ENCODE results near the gene YBX3.

YBX3 gene

DNA sequence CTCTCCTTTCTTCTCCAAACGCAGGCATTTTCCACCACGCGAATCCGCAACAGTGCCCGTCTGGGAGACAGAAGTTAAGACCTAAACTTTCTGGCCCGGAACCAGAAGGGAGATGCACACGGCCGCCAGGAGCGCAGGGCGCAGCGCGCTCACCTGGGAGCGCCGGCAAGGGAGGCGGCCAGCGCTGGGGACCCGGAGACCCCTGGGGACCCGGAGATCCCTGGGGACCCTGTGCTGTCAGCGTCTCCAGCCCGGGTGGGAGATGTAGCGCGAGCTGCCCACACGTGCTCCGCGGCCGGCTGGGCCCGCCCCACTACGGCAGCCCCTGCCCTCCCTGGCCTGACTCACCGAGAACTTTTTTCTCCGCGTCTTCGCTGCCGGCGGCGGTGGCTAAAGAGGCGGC is 620 bp downstream of the YBX3 start:
- in situ Hi-C loops (cut with MboI; ENCODE audit: low sequenced_read_pairs): no loop called here

DNA sequence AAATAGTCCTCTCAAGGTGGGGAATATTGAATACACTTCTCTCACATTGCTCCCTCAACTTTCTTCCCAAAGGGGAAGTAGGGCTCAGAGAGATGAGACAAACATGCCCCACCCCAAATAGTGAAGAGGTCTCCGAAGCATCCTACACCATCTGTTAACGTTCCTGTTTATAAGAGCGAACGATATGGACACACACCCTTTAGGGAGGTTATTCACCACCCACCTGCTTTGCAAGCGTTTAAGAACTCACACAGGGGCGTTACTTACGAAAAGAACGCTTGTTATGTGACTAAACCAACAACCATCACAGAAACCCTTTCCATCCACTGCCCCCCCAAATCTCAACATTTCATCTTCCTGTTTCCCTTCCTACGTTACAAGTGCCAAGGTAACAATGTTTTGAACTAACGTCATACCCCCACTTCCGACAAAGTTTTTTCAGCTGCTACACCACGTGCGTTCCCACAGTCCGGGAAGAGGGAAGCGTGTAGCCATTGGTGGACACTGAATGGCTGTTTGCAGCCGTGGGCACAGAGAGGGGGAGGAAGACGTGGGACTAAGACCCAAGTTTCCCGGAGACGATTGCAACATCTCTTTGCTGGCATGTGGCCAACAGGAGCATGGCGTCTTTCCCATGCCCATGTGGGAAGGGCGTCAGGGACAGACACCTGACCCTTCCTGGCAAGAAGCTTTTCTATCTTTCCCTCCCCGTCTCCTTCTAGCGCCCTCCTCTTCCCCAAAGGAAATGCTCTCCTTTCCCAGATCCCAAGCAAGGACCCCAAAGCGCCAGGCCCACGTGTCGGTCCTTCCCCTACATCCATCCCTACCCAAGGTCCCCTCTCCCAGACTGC is 1.2 kb downstream of the YBX3 start:
- in situ Hi-C loops (cut with MboI; ENCODE audit: low sequenced_read_pairs): no loop called here

DNA sequence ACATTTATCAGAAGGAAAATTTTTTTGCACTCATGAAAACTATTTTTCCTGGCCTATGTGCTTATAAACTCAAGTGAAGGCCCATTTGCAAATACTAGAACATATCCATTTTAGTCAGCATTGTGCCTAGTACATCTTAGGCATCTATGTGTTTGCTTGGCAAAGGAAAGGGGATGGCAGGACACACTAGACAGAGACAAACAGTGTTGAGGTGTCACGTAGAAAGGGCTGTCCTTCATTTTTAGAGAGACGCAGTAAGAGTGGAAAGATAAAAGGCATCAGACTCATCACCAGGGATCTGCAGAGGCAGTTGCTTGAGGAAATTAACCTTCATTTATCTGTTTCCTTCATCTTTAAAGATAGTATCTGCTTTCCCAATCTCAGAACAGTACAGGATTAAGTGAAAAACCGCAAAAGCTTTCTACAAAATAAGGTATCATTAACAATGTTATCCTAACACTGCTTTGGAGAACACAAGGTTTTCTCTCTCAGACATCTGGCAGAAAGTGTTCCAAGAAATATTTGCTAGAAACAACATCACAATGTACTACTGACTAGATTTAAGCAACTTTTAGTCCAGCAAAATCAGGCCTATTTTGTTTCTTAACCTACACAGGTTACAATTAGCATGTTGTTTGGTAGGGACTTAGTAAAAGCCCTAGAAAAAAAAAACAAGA is 2.0 kb downstream of the YBX3 start:
- in situ Hi-C loops (cut with MboI; ENCODE audit: low sequenced_read_pairs): no loop called here

DNA sequence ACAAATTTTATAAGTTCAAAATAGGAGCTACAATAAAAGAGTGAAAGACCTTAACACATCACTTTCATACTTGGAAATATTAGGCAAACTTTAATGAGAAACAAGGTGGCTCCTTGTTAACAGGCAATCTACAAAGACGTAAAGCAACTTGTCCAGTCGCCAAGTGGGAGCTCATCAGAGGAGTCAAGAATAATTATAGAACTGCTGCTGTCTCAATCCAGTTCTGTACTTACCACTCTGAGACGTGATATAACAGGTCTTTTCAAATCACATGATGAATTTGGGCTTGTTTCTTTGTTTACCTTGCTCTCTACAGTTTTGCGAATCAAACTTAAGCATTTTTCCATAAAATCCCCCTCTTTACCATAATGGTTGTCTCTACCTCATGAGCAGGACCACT is 3.6 kb downstream of the YBX3 start:
- in situ Hi-C loops (cut with MboI; ENCODE audit: low sequenced_read_pairs): no loop called here

DNA sequence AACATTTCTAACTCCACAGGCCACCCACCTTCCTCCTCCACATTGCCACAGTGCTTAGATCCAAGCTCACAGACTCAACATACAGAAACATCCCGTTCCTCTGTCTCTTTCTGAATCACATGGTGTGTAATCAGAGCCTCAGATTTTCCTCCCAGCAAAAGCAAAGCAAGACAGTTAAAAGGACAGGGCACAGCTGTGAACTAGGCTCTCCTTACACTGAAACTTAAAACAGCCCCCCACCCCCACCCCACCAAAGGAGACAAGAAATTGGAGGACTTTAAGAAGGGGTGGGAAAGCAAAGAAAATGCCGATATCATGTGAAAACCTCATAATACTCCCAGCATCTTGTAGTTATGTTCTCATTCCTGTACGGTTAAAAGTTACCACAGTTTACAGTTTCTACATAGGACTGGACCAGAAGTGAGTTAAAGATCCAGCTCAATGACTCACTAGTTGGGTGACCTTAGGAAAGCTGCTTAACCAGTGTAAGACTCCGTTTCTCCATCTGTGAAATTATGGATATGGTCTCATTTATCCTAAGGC is 4.8 kb downstream of the YBX3 start:
- in situ Hi-C loops (cut with MboI; ENCODE audit: low sequenced_read_pairs): no loop called here

DNA sequence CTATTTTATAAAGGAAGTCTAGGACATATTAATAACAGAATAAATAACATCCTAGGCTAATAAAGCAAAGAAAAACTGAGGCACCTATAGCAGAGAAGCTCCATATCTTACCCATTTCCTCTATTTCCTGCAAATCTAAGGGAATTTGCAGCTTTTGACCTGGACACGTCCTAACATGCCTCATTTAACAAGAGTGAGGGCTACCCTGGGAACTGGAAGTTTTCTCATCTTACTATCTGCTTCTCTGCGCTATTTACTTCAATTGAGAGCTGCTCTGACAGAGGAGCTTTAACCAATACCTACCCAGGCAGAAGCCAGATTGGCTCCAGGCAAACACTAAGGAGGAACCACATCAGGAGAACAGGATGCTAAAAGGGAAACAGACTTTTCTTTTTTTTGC is 5.7 kb downstream of the YBX3 start:
- in situ Hi-C loops (cut with MboI; ENCODE audit: low sequenced_read_pairs): no loop called here

DNA sequence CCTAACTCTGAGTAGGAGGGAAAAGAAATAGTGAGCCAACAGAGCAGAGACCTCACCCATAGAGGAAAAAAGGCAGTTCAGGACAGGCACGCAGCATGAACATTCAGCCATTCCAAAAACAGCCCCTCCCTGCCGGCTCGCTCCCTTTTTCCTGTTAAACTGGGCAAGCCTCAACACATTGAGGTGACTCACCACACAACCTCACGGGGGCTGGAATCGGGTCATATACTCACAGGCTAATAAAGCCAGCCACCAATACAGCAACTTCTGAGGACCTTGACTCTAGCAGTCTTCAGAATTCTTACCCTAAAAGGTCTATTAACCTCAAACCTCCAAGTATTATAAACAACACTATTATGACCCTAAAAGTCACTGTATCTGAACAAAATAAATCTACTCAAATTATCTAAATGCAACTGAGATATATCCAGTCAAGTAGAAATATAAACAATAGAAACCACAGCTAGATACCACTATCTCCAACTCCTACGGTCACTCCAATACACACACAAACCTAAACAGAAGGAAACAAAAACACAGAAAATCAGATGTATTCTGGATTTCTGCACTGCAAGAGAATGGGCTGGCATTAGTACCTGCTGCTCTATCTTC is 6.3 kb downstream of the YBX3 start:
- in situ Hi-C loops (cut with MboI; ENCODE audit: low sequenced_read_pairs): no loop called here

DNA sequence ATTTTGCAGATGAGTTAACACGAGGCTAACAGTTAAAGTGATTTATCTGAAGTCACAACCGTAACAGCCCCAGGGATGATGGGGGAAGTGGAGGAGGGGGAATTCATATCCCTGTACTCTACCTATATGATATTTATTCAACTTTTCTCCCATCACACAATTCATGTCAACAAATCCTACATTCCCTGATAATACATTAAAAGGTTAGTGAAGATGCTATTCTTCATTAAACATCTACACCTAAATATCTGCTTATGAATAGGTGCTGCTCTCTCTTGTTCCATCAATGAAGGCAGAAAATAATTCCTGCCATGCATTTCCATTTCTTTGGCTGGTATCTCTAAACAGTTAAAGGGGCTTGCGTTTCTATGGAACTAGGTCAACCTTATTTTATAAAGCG is 6.8 kb downstream of the YBX3 start:
- in situ Hi-C loops (cut with MboI; ENCODE audit: low sequenced_read_pairs): no loop called here

DNA sequence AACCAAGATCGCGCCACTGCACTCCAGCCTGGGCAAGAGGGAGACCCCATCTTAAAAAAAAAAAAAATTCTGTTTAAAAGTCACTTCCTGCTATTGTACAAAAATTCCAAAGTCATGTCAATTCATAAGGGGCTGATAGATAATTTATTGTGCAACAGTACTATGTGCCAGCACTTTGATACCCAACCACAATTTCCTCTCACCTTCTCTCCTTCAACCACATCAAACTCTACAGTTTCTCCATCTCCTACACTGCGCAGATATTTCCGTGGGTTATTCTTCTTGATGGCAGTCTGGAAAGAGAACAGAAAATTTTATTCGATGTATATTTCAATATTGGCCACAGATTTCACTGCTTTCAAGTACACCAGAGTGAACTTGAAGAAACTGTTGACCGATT is 7.6 kb downstream of the YBX3 start:
- in situ Hi-C loops (cut with MboI; ENCODE audit: low sequenced_read_pairs): no loop called here

DNA sequence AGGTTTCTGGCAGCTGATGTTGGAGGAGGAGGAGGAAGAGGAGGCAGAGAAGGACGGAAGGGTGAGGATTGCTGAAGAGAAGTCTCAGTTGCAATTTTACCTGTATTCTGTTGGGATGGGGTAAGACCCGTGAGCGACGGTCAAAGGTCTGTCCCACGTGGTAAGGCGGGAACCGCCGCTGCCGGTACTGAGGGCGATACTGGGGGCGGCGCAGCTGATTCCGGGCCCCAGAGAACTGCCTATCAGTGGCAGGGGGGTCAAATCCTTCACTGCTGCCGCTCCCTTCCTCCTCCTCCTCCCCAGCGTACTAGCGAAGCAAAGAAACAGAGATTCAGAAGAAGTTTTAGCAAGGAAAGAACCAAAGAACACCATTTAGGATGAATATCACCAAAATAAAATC is 13.3 kb downstream of the YBX3 start:
- in situ Hi-C loops (cut with MboI; ENCODE audit: low sequenced_read_pairs): no loop called here

DNA sequence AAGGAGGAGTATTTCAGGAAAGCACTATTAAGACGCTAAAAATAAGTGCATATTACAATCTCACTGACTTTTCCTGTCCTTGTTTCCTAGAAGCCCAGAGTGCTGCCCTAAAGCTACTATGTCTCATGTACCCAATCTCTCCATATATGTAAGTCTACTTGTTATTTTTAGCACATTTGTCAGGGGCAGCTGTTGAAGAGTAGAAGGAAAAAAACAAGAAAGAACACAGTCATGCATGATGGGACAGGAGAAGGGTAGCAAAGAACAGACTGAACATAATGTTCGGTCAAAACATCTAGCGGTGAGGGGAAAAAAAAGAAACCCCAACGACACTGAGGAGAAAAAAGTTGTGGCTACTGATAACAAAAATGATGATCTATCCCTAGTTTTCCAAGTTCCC is 14.3 kb downstream of the YBX3 start:
- in situ Hi-C loops (cut with MboI; ENCODE audit: low sequenced_read_pairs): no loop called here

DNA sequence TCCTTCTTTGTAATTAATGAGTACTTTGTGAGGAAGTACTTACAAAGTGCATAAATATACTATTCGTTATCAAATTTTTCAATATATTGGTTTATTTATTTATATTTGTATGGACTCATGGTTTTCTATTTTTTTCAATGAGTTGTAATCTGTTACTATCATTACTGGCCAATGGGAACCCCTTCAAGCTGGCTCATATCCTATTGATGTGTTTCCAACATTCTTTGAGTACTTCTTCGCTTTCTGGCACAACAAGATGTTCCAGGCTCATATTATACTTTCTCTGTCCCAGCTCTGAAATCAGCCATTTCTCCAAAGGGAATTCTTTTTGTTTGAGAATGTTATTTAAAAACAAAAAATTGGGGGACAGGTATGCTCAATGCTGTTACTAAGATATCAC is 17.5 kb downstream of the YBX3 start:
- in situ Hi-C loops (cut with MboI; ENCODE audit: low sequenced_read_pairs): no loop called here

DNA sequence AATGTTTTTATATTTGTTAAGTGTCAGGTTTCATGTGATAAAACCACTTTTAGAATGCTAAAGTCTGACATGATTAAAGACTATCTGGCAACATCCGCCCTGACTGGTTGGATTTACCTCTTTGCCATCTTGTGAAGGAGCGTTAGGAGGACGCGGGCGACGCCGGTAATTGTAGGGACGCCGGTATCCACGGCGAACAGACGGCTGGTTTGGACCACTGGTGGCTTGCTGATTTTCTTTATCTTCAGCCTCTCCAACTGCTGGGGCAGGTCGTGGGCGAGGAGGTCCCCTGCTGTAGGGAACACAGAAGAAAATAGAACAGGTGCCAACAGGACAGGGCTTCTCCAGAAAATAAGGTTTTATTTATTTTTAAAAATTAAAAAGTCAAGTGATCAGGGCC is 21.3 kb downstream of the YBX3 start:
- in situ Hi-C loops (cut with MboI; ENCODE audit: low sequenced_read_pairs): no loop called here

DNA sequence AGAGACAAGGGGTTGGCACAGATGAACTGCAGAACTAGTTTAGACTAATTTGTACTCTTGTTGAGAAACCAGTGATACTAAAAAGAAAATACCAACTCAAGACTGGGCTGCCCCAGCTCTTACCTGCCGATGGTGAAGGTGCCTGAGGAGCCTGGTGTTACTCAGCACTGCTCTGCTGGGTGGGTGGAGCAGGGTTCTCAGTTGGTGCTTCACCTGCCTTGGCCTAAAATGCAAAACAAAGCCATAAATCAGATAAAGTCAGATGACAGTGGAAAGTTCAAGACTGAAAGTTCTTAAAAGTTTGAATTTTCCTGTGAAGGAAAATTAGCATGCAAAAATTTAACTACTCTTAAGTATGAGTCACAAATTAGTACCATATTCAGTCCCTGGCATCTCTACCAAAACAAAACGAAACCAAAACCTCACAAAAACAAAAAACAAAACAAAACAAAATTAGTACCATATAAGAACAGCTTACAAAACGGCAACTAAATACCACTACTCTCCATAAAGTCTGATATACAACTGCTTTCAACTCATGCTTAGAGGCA is 21.9 kb downstream of the YBX3 start:
- in situ Hi-C loops (cut with MboI; ENCODE audit: low sequenced_read_pairs): no loop called here

DNA sequence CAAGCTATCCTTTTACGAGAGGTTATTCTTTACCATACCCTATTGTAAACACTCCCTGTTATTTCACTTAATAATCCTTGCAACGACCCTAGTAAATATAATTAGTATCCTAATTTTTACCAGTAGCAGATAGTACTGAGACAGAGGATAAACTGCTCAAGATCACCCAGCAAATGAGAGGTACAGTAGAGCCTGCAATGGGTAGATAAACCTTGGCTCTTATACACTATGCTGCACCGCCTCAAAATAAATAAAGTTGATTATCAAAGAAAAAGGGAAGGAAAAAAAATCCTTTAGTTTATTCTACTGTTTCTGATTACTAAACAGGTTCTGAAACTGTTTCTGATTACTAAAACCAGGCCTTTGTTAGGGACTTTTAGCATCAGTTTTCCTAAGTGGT is 22.5 kb downstream of the YBX3 start:
- in situ Hi-C loops (cut with MboI; ENCODE audit: low sequenced_read_pairs): no loop called here

DNA sequence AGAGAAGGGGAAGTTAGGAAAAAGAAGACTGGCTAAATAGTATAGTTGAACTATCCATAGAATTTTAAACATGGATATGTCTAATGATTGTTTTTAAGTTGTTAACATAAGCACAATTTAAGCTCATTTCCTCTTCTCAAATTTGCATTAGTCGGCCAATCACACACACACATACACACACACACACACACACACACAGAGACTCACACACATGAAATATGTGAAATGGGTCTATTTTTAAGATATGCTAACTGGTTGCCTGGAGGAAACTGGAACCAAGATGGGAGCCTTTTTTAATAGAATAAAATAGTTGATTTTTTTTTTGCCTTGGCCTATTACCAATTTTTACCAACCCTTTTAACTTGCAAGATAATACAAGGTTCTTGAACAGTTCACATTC is 25.3 kb downstream of the YBX3 start:
- in situ Hi-C loops (cut with MboI; ENCODE audit: low sequenced_read_pairs): no loop called here

DNA sequence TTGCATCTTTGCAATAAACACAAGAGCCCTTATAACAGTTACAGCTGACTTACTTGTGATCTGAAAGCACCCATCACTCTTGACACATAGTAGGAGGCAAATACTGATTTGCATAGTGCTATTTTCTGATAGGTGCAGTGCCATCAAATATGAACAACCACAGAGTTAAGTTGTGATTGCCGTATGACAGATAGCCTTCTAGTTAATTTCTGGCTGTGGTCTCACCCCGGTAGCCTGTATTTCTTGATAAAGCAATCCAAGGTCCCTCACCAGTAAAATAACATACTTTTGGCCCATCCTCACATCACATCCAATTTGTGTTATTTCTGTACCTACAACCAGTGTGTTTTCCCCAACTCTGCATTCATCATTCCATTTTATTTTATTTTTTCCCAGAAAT is 26.0 kb downstream of the YBX3 start:
- in situ Hi-C loops (cut with MboI; ENCODE audit: low sequenced_read_pairs): no loop called here

DNA sequence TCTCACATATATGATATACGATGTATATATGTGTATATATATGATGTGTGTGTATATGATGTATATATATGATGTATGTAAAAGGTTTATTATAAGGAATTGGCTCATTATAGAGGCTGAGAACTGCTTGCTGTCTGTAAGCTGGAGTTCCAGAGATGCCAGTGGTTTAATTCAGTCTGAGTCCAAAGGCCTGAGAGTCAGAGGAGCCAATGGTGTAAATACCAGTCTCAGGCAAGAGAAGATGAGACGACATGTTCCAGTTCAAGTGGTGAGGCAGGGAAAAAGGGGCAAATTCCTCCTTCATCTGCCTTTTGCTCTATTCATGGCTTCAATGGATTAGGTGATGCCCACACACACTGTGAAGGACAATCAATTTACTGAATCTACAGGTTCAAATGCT is 32.2 kb downstream of the YBX3 start:
- in situ Hi-C loops (cut with MboI; ENCODE audit: low sequenced_read_pairs): no loop called here

DNA sequence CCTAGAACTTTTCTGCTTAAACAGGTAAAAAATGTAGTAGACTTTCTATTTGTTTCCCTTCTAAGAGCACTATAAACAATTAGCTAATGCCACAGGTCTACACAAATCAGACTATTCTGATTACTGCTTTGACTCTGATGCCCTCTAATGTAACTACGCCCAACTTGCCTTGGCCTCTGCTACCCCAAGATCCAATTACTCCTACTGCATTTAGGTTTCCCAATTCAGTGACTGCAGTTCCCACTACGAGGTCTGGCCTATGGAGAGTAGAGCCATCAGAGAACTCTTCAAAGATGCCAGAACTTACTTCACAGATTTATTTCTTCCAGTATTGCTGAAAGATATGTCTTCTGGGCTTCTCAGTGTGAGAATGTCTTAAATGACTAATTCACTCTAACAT is 34.0 kb downstream of the YBX3 start:
- in situ Hi-C loops (cut with MboI; ENCODE audit: low sequenced_read_pairs): no loop called here

DNA sequence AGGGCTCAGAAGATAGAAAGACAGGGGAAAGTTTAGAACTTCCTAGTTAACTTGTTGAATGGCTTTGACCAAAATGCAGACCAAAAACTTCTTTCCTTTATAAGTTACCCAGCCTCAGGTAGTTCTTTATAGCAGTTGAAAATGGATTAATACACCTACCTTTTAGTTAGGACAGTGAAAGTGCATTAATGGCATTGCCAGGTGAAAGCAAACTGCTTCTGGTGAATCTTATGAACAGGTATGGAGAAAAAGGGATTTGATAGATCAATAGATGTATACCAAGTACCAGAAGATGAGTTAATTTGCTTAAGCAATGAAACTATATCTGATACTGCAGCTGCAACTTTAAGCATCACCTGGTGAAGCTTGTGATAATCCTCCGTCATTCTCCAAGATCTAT is 35.1 kb downstream of the YBX3 start:
- in situ Hi-C loops (cut with MboI; ENCODE audit: low sequenced_read_pairs): no loop called here

DNA sequence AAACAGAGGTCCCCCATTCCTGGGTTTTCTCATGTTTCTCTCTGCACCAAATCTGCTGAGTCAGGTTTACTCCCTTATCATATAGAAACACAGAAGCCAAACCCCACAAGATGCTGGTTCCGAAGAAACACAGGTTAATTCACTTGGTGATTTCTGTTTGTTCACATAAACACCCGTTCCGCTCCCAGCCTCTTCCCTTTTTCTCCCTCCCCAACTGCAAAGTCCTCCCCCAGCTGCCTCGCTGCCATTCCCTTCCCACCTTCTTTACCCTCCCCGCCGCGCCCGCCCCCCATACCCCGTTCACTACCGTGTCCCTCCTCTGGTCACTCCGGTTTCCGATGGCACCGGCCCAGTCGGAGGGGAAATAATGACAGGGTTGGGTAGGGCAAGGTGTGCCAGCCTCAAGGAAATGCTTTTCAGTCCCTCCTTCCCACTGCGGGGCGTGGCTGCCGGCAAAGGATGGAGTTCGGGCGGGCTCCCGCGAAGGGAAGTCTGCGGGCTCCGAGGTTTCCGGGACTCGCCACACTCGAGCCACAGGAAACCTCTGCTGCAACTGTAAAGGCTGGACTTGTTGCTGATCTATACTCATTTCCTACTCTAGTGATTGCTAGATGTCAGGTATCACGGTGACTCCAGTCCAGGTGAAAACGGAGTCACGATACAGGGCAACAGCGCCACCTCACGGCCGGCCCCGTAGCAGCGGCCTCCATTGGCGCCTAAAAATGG is 49.3 kb downstream of the YBX3 start, which contains the start of gene STYK1:
TSS of gene STYK1 (minus strand) at position 394 of the 726 bp plus-strand sequence. CDS start 39,434 bp downstream, outside the sequence.
- in situ Hi-C loops (cut with MboI; ENCODE audit: low sequenced_read_pairs): loop anchor here (10.0 kb wide), 1 partner anchor 99 kb away; no protein-coding TSS in a partner anchor

Measured in HL-60/S4 (cell line).